Stimulated activated naive CD8-positive, alpha-beta T cell treated with anti-CD3 and anti-CD28 coated beads, Interleukin-15, Interleukin-2, amounts not matched to agents 100 ng/mL and 50 ng/mL, for 24 hours (primary cell): ENCODE results near the gene PTPRZ1.

Experiments
- H3K27ac Mint-ChIP-seq: one replicate; pipeline ENCODE4 v1.8.0; 2021; ENCODE audit warnings: mild to moderate bottlenecking, mixed read lengths
- H3K27me3 Mint-ChIP-seq: one replicate; pipeline ENCODE4 v1.8.0; 2021; ENCODE audit warnings: mixed read lengths
- H3K36me3 Mint-ChIP-seq: one replicate; pipeline ENCODE4 v1.8.0; 2021; ENCODE audit warnings: low read depth, mixed read lengths
- H3K4me1 Mint-ChIP-seq: one replicate; pipeline ENCODE4 v1.8.0; 2021; ENCODE audit warnings: low read depth, mixed read lengths
- H3K4me3 Mint-ChIP-seq: one replicate; pipeline ENCODE4 v1.8.0; 2021; ENCODE audit warnings: mild to moderate bottlenecking, mixed read lengths
- H3K9me3 Mint-ChIP-seq: one replicate; pipeline ENCODE4 v1.8.0; 2021; ENCODE audit warnings: mixed read lengths

Gene PTPRZ1

GRCh38 chr7:121916211-121916610 lies 43.2 kb downstream of the PTPRZ1 start:
- no peak overlapping the region for H3K27ac Mint-ChIP-seq
- no peaks in the 10 kb centered on the region for H3K27me3 Mint-ChIP-seq
- no peaks in the 10 kb centered on the region for H3K36me3 Mint-ChIP-seq
- H3K4me3 Mint-ChIP-seq: no peak overlapping the region
- H3K4me1 Mint-ChIP-seq: no peaks in the 10 kb centered on the region
- H3K9me3 Mint-ChIP-seq: peaks cover 3% of the 10 kb centered on the region

- no peaks in the 10 kb centered on the region for H3K36me3 Mint-ChIP-seq
- H3K27me3 Mint-ChIP-seq: no peaks in the 10 kb centered on the region
- no peaks in the 10 kb centered on the region for H3K9me3 Mint-ChIP-seq
- no peak overlapping the region for H3K27ac Mint-ChIP-seq
- no peaks in the 10 kb centered on the region for H3K4me1 Mint-ChIP-seq
- no peak overlapping the region for H3K4me3 Mint-ChIP-seq
These were observed 47.0 kb downstream of the PTPRZ1 start for GRCh38 chr7:121919986-121920385.

- Mint-ChIP-seq H3K27ac (no peak overlapping the region), H3K4me3 (no peak overlapping the region), H3K36me3 (no peaks in the 10 kb centered on the region), H3K4me1 (no peaks in the 10 kb centered on the region), H3K27me3 (no peaks in the 10 kb centered on the region), H3K9me3 (no peaks in the 10 kb centered on the region)
These were observed 51.6 kb downstream of the PTPRZ1 start for GRCh38 chr7:121924269-121925186.

- Mint-ChIP-seq H3K9me3 (peaks cover 3% of the 10 kb centered on the region), H3K27ac (no peak overlapping the region), H3K36me3 (no peaks in the 10 kb centered on the region), H3K27me3 (no peaks in the 10 kb centered on the region), H3K4me3 (no peak overlapping the region), H3K4me1 (no peaks in the 10 kb centered on the region)
These were observed 58.4 kb downstream of the PTPRZ1 start for GRCh38 chr7:121931149-121931902.

- no peaks in the 10 kb centered on the region for H3K27me3 Mint-ChIP-seq
- no peak overlapping the region for H3K4me3 Mint-ChIP-seq
- H3K9me3 Mint-ChIP-seq: peaks cover 3% of the 10 kb centered on the region
- no peak overlapping the region for H3K27ac Mint-ChIP-seq
- no peaks in the 10 kb centered on the region for H3K36me3 Mint-ChIP-seq
- H3K4me1 Mint-ChIP-seq: no peaks in the 10 kb centered on the region
These were observed 59.8 kb downstream of the PTPRZ1 start for GRCh38 chr7:121932768-121933167.

GRCh38 chr7:121936951-121937623 lies 64.1 kb downstream of the PTPRZ1 start:
- Mint-ChIP-seq H3K36me3 (no peaks in the 10 kb centered on the region), H3K4me3 (no peak overlapping the region), H3K27me3 (no peaks in the 10 kb centered on the region), H3K9me3 (peaks cover 3% of the 10 kb centered on the region), H3K4me1 (no peaks in the 10 kb centered on the region), H3K27ac (no peak overlapping the region)

GRCh38 chr7:121938429-121938996 lies 65.6 kb downstream of the PTPRZ1 start:
- peaks cover 3% of the 10 kb centered on the region for H3K9me3 Mint-ChIP-seq
- no peak overlapping the region for H3K27ac Mint-ChIP-seq
- H3K27me3 Mint-ChIP-seq: no peaks in the 10 kb centered on the region
- H3K4me1 Mint-ChIP-seq: no peaks in the 10 kb centered on the region
- H3K36me3 Mint-ChIP-seq: no peaks in the 10 kb centered on the region
- no peak overlapping the region for H3K4me3 Mint-ChIP-seq

GRCh38 chr7:121940918-121941317 lies 68.0 kb downstream of the PTPRZ1 start:
- Mint-ChIP-seq H3K27ac (no peak overlapping the region), H3K36me3 (no peaks in the 10 kb centered on the region), H3K9me3 (no peaks in the 10 kb centered on the region), H3K4me1 (no peaks in the 10 kb centered on the region), H3K4me3 (no peak overlapping the region), H3K27me3 (no peaks in the 10 kb centered on the region)

GRCh38 chr7:121941830-121942229 lies 68.9 kb downstream of the PTPRZ1 start:
- Mint-ChIP-seq H3K27me3 (no peaks in the 10 kb centered on the region), H3K9me3 (no peaks in the 10 kb centered on the region), H3K4me3 (no peak overlapping the region), H3K27ac (no peak overlapping the region), H3K36me3 (no peaks in the 10 kb centered on the region), H3K4me1 (no peaks in the 10 kb centered on the region)

GRCh38 chr7:121945066-121945465 lies 72.1 kb downstream of the PTPRZ1 start:
- Mint-ChIP-seq H3K27ac (no peak overlapping the region), H3K9me3 (peaks cover 3% of the 10 kb centered on the region), H3K4me3 (no peak overlapping the region), H3K36me3 (no peaks in the 10 kb centered on the region), H3K4me1 (no peaks in the 10 kb centered on the region), H3K27me3 (no peaks in the 10 kb centered on the region)

- no peak overlapping the region for H3K4me3 Mint-ChIP-seq
- no peaks in the 10 kb centered on the region for H3K4me1 Mint-ChIP-seq
- no peak overlapping the region for H3K27ac Mint-ChIP-seq
- H3K36me3 Mint-ChIP-seq: no peaks in the 10 kb centered on the region
- peaks cover 3% of the 10 kb centered on the region for H3K9me3 Mint-ChIP-seq
- no peaks in the 10 kb centered on the region for H3K27me3 Mint-ChIP-seq
These were observed 72.7 kb downstream of the PTPRZ1 start for GRCh38 chr7:121945480-121946236.

GRCh38 chr7:121953164-121953563 lies 80.2 kb downstream of the PTPRZ1 start:
- Mint-ChIP-seq H3K27me3 (no peaks in the 10 kb centered on the region), H3K4me3 (no peak overlapping the region), H3K36me3 (no peaks in the 10 kb centered on the region), H3K9me3 (peaks cover 3% of the 10 kb centered on the region), H3K4me1 (no peaks in the 10 kb centered on the region), H3K27ac (no peak overlapping the region)

GRCh38 chr7:121953601-121954000 lies 80.6 kb downstream of the PTPRZ1 start:
- Mint-ChIP-seq H3K4me3 (no peak overlapping the region), H3K4me1 (no peaks in the 10 kb centered on the region), H3K27ac (no peak overlapping the region), H3K36me3 (no peaks in the 10 kb centered on the region), H3K27me3 (no peaks in the 10 kb centered on the region), H3K9me3 (peaks cover 3% of the 10 kb centered on the region)

GRCh38 chr7:121954803-121955202 lies 81.8 kb downstream of the PTPRZ1 start:
- Mint-ChIP-seq H3K9me3 (no peaks in the 10 kb centered on the region), H3K27ac (no peak overlapping the region), H3K36me3 (no peaks in the 10 kb centered on the region), H3K4me1 (no peaks in the 10 kb centered on the region), H3K27me3 (no peaks in the 10 kb centered on the region), H3K4me3 (no peak overlapping the region)
